AG04450 (cell line): ENCODE data around the gene SYNGR2. TPM values are rescaled to one million over a fixed set of nuclear protein-coding genes. Genes with fewer than 3 reads are reported as not detected.

ENCODE experiments used
- CTCF ChIA-PET: fragments of 300-600, 350-600 bp; formaldehyde crosslinking; extraction: SDS; loops from one replicate; lab custom pipeline; 2022; ENCODE audit warnings: antibody characterized with exemption, inconsistent platforms; lab: Charles Lee
- POLR2A ChIA-PET: fragments of 350-600 bp; formaldehyde crosslinking; extraction: SDS; loops from one replicate; lab custom pipeline; 2021; ENCODE audit warnings: antibody characterized with exemption, inconsistent platforms; lab: Yijun Ruan, JAX
- DNase-seq: peaks from one replicate; pipeline ENCODE4 v3.0.0-alpha.2; 2011; ENCODE audit warnings: low read depth, low spot score
- H3K27ac ChIP-seq: one replicate; pipeline ENCODE4 v1.5.1; 2012; ENCODE audit warnings: low read depth, low read length, control low read depth
- H3K27me3 ChIP-seq: one replicate; pipeline ENCODE4 v1.6.0; 2012; ENCODE audit warnings: low read length; ENCODE audit not compliant: control insufficient read depth, insufficient read depth
- H3K4me3 ChIP-seq: 2 replicates; pipeline ENCODE4 v1.5.1; 2011; ENCODE audit warnings: mild to moderate bottlenecking, low read depth, low read length, control low read depth
- H3K9me3 ChIP-seq: 2 replicates; pipeline ENCODE4 v1.5.1; 2012; ENCODE audit warnings: low read length; ENCODE audit not compliant: control insufficient read depth, insufficient read depth
- CTCF ChIP-seq: IDR thresholded peaks from 2 replicates; pipeline ENCODE4 v1.5.1; 2011; ENCODE audit warnings: low read depth, low read length, control low read depth, inconsistent platforms
- polyA plus RNA-seq: library from polyadenylated mRNA; depleted of rRNA; stranded (reverse); fragments of >200 nt; gene quantifications from 2 replicates; pipeline ENCODE4 v1.2.3, GENCODE V29; 2011

The SYNGR2 gene
- polyA plus RNA-seq, 1 experiment: 26.7 TPM

GRCh38 chr17:78208486-78208885, 40.1 kb downstream of the SYNGR2 start:
- TF ChIP-seq CTCF: no peak
- POLR2A ChIA-PET: no interaction called here
- no peak for DNase-seq
- CTCF ChIA-PET: interaction anchor here (2.0 kb wide), 1 partner anchor 21 kb away, joined by 4 read pairs; no protein-coding TSS in a partner anchor
- H3K9me3 ChIP-seq: no peaks in the 10 kb centered on the region; the same call in 1 of the 2 replicates
- no peaks in the 10 kb centered on the region for H3K27me3 ChIP-seq
- no peak overlapping the region for H3K4me3 ChIP-seq
- no peak overlapping the region for H3K27ac ChIP-seq

DNA sequence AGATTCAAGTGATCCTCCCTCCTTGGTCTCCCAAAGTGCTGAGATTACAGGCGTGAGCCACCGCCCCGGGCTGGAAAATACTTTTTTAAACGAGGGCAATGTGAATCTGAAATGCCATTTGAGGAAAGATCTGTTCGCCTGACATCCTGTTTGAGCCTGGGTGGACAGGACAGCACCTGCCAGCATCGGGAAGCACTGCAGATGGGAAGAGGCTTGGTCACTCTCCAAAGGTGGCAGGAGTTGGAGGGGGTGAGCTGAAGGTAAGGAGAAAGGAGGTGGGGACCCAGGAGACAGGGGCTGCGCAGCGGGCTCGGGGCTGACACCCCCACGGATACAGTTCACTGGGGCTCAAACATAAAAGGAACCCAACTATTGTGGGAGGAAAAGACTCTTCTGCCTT, 41.7 kb downstream of the SYNGR2 start:
- no peak for TF ChIP-seq CTCF
- CTCF ChIA-PET: no interaction called here

DNA sequence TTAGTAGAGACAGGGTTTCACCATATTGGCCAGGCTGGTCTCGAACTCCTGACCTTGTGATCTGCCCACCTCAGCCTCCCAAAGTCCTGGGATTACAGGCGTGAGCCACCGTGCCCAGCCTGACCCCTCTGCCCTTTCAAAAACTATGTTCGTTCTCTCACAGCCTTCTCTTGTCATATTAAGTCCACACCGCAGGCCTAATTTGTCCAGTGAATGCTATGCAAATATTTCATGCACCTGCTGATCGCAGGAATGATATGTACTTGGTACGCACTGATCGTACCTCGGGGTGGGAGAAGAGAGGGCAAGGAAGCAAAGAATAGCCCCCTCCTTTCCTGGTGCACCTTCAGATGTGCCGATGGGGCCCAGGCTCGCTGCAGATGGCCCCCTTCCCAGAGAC, 42.7 kb downstream of the SYNGR2 start:
- no peak for TF ChIP-seq CTCF
- ChIA-PET POLR2A (no interaction called here), CTCF (no interaction called here)
- no peak for DNase-seq
- Histone ChIP-seq H3K27me3 (no peaks in the 10 kb centered on the region), H3K27ac (no peak overlapping the region), H3K9me3 (no peaks in the 10 kb centered on the region; the same call in 1 of the 2 replicates), H3K4me3 (no peak overlapping the region)

More for the DNA sequence above, 41.7 kb downstream of the SYNGR2 start:
- Histone ChIP-seq H3K4me3 (no peak overlapping the region), H3K27me3 (no peaks in the 10 kb centered on the region), H3K27ac (no peak overlapping the region), H3K9me3 (no peaks in the 10 kb centered on the region; the same call in 1 of the 2 replicates)
- DNase-seq: no peak
- POLR2A ChIA-PET: no interaction called here

DNA sequence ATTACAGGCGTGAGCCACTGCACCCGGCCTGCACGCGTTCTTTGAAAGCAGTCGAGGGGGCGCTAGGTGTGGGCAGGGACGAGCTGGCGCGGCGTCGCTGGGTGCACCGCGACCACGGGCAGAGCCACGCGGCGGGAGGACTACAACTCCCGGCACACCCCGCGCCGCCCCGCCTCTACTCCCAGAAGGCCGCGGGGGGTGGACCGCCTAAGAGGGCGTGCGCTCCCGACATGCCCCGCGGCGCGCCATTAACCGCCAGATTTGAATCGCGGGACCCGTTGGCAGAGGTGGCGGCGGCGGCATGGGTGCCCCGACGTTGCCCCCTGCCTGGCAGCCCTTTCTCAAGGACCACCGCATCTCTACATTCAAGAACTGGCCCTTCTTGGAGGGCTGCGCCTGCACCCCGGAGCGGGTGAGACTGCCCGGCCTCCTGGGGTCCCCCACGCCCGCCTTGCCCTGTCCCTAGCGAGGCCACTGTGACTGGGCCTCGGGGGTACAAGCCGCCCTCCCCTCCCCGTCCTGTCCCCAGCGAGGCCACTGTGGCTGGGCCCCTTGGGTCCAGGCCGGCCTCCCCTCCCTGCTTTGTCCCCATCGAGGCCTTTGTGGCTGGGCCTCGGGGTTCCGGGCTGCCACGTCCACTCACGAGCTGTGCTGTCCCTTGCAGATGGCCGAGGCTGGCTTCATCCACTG, 45.8 kb downstream of the SYNGR2 start, which contains the start of gene BIRC5:
Gene BIRC5 (plus strand): TSS at position 238 of the 690 bp plus-strand sequence. CDS start 64 bp downstream, at position 302.
- Histone ChIP-seq H3K27me3 (no peaks in the 10 kb centered on the region), H3K27ac (peak within 1 kb of the TSS; percentile 2), H3K9me3 (no peaks in the 10 kb centered on the region; the same call in 1 of the 2 replicates), H3K4me3 (peak within 1 kb of the TSS; percentile 79)
- CTCF ChIA-PET: no interaction called here
- DNase-seq: peak; percentile 23
- no peak for TF ChIP-seq CTCF
- POLR2A ChIA-PET: no interaction called here

DNA sequence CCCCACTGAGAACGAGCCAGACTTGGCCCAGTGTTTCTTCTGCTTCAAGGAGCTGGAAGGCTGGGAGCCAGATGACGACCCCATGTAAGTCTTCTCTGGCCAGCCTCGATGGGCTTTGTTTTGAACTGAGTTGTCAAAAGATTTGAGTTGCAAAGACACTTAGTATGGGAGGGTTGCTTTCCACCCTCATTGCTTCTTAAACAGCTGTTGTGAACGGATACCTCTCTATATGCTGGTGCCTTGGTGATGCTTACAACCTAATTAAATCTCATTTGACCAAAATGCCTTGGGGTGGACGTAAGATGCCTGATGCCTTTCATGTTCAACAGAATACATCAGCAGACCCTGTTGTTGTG, 46.3 kb downstream of the SYNGR2 start:
- no peaks in the 10 kb centered on the region; the same call in 1 of the 2 replicates for H3K9me3 ChIP-seq
- H3K27ac ChIP-seq: no peak overlapping the region
- no peaks in the 10 kb centered on the region for H3K27me3 ChIP-seq
- POLR2A ChIA-PET: no interaction called here
- DNase-seq: no peak
- peak overlapping the region; percentile 79 for H3K4me3 ChIP-seq
- CTCF ChIA-PET: no interaction called here
- TF ChIP-seq CTCF: no peak
